ENCODE measurements around the gene MAPKAP1. TPM values are rescaled to one million over a fixed set of nuclear protein-coding genes. Genes with fewer than 3 reads are reported as not detected.

Gene MAPKAP1
- total RNA-seq, 2 donors from 2014 or later = 62.1 to 78.9 TPM

DNA sequence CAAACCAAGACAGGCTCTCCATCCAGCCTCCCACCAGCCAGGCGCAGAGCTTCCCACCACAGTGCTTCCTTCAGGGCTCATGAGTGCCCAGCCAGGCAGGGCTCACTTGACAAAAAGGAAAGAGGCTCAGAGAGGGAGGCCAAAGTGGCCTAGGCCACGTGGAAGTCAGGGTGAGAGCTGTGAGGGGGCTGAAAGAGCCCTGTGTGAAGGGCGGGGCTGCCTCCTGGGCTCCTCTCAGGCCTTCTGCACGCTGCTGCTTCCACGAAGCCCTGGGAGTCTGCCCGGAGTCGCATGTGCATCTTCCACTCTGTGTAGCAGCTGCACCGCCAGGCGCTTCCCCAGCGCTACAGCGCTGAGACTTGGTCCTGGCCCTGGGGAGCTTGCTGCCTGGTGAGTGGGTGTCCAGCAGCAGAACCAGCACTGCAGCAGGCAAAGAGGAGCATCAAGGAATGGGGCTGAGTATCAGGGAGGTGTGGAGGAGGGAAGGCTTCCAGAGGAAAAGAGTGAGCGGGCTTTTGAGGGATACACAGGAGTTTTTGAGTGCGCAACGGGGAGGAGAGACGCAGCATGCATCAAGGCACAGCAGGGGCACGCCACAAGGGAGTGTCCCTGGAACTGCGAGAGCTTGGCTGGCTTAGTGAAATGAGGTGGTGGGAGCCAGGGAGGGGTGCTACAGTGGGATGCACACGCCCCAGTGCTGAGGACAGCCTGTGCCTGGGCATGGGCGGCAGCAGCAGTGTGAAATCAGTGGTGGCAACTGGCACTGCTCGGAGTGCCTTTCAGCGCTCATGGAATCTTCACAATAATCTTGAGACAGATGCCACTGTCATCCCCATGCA lies 267.4 kb downstream of the MAPKAP1 start:
- H3K27ac ChIP-seq = no peak overlapping the region
- TF ChIP-seq, protein P1, sequence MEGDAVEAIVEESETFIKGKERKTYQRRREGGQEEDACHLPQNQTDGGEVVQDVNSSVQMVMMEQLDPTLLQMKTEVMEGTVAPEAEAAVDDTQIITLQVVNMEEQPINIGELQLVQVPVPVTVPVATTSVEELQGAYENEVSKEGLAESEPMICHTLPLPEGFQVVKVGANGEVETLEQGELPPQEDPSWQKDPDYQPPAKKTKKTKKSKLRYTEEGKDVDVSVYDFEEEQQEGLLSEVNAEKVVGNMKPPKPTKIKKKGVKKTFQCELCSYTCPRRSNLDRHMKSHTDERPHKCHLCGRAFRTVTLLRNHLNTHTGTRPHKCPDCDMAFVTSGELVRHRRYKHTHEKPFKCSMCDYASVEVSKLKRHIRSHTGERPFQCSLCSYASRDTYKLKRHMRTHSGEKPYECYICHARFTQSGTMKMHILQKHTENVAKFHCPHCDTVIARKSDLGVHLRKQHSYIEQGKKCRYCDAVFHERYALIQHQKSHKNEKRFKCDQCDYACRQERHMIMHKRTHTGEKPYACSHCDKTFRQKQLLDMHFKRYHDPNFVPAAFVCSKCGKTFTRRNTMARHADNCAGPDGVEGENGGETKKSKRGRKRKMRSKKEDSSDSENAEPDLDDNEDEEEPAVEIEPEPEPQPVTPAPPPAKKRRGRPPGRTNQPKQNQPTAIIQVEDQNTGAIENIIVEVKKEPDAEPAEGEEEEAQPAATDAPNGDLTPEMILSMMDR (IDR thresholded peaks at IDR 0.05) = no peak
- H3K4me1 ChIP-seq = no peaks in the 10 kb centered on the region
- no peak overlapping the region for H3K4me3 ChIP-seq
- H3K27me3 ChIP-seq = no peaks in the 10 kb centered on the region
- peaks cover 22% of the 10 kb centered on the region for H3K36me3 ChIP-seq
- H3K9me3 ChIP-seq = no peaks in the 10 kb centered on the region
- DNase-seq (ENCODE audit: low spot score) = no peak

DNA sequence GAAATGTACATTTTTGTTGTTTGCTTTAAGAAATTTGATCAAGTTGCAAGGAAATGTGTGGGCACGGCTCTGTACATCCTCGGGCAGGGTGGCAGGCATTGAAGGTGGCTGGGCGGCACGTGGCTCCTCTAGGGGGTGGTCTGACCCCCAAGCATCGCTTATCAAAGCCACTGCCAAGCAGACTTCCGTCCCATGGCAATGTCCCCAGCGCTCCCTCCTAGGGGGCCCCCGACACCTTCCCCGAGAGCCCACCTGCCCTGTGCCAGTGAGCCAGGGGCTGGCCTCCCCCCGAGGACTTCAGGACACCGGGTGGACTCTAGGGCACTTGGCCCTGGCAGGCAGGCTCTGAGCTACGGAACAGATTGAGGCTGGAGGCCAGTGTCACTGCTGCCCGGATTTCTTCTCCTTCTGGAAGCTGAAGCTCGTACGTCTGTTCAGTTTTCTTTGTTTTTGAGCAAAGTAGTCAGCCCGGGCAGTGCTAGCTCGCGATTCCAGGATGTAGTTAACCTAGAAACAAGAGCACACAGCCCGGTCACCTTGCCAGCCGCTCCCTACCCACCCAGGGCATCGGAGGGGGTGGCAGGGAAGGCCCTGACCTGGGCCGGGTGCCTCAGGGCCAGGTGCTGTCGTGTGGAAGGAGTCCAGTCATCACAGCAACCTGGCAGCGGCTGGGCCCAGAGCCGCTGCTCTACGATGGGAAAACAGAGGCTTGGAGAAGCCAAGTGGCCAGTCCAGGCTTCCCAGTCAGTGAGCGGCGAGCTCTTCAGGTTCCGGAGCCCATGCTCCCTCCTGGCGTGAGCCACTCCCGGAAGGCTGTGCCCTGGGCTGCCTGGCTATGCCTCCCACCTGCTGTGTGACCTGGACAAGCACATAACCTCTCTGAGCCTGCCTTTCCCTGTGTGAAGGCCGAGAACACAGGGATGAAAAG lies 268.2 kb downstream of the MAPKAP1 start:
- no peak overlapping the region for H3K27ac ChIP-seq
- no peak overlapping the region for H3K4me3 ChIP-seq
- no peaks in the 10 kb centered on the region for H3K9me3 ChIP-seq
- TF ChIP-seq, protein P1 (IDR thresholded peaks at IDR 0.05) = no peak
- no peak for DNase-seq (ENCODE audit: low spot score)
- no peaks in the 10 kb centered on the region for H3K27me3 ChIP-seq
- peaks cover 18% of the 10 kb centered on the region for H3K36me3 ChIP-seq
- no peaks in the 10 kb centered on the region for H3K4me1 ChIP-seq

DNA sequence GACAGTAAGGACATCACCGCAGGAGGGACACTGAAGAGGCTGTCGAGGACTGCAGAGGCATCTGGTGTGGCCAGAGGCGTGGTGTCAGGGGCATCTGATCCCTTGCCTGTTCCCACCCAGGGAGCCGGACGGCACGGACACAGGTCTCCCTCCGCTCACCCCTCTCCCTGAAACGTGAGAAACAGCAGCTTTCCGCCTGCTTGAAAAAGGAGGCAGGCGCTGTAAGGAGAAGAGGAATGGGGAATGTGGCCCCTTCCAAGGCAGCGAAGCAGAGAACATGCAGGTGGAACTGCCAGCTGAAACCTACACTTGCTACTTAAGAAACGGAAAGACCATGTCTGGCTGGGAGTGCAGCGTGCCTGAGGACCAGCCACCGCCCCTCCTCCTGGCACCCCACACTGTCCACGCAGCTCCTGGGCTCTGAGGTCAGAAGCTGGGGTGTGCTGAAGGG lies 269.2 kb downstream of the MAPKAP1 start:
- H3K27ac ChIP-seq = no peak overlapping the region
- H3K4me3 ChIP-seq = no peak overlapping the region
- DNase-seq (ENCODE audit: low spot score) = no peak
- peaks cover 18% of the 10 kb centered on the region for H3K36me3 ChIP-seq
- TF ChIP-seq, protein P1 (IDR thresholded peaks at IDR 0.05) = no peak
- no peaks in the 10 kb centered on the region for H3K9me3 ChIP-seq
- no peaks in the 10 kb centered on the region for H3K27me3 ChIP-seq
- no peaks in the 10 kb centered on the region for H3K4me1 ChIP-seq

DNA sequence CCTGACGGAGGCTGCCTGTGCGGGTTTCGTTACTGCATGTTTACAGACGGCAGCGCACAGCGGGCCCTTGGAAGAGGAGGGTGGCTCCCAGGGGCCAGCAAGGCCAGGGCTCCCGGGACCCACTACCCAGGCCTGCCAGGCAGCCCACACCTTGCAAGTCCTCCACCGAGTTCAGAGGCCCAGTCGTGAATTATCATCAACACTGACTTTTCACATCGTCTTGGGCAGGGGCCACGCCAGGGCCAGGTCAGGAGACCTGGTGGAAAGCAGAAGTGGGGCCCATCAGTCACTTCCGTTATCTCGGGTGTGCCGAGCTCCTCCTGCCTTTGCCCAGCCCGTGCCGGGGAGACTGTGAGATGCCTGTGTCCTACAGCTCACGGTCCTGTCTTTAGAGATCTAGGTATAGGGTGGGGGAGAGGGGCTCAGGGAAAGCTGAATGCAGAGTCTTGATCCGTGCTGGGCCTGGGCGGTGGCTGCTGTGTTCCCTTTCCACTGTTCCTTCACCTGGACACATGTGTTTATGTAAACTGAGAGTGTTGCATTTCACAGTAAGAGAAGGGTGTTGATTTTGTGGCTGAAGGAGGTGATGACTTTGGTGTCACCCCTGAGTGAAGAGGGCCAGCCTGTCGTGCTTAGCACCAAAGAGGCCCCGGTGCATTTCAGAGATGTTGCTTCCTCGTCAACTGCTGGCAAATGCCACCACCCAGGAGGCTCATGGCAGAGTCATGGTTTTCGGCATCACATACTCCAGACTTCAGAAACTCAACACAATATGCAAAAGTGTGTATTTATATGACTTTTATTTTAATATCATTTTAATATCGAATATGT lies 270.2 kb downstream of the MAPKAP1 start:
- H3K4me3 ChIP-seq = no peak overlapping the region
- H3K4me1 ChIP-seq = no peaks in the 10 kb centered on the region
- DNase-seq (ENCODE audit: low spot score) = no peak
- H3K27ac ChIP-seq = no peak overlapping the region
- TF ChIP-seq, protein P1 (IDR thresholded peaks at IDR 0.05) = no peak
- H3K9me3 ChIP-seq = no peaks in the 10 kb centered on the region
- no peaks in the 10 kb centered on the region for H3K27me3 ChIP-seq
- H3K36me3 ChIP-seq = peaks cover 18% of the 10 kb centered on the region

Data from right atrium auricular region (tissue), 2 donors.